ENCODE measurements around the gene ATP1A2. TPM values are rescaled to one million over a fixed set of nuclear protein-coding genes. Genes with fewer than 3 reads are reported as not detected.

Gene ATP1A2
- total RNA-seq, 2 experiments from 2014 or later, result not detected

- CTCF ChIA-PET, result no interaction called here
Observed at GRCh38 chr1:160149716-160150115, 34.2 kb downstream of the ATP1A2 start.

GRCh38 chr1:160151303-160151702 lies 35.7 kb downstream of the ATP1A2 start, which contains the start of gene ATP1A4:
Gene ATP1A4 (plus strand): TSS chr1:160151603. CDS start chr1:160152041, 438 bp downstream.
- no peaks in the 10 kb centered on the region for H3K9me3 Mint-ChIP-seq
- H3K27ac Mint-ChIP-seq, result no peak within 1 kb of the TSS
- ChIA-PET CTCF (no interaction called here), POLR2A (no interaction called here)
- no peaks in the 10 kb centered on the region for H3K4me1 Mint-ChIP-seq
- H3K36me3 Mint-ChIP-seq (ENCODE audit: low read depth), result no peaks in the 10 kb centered on the region
- H3K4me3 Mint-ChIP-seq, result no peak within 1 kb of the TSS
- no peak for DNase-seq
- peaks cover 17% of the 10 kb centered on the region for H3K27me3 Mint-ChIP-seq

More at GRCh38 chr1:160149716-160150115, 34.2 kb downstream of the ATP1A2 start:
- POLR2A ChIA-PET, result no interaction called here
- no peaks in the 10 kb centered on the region for H3K4me1 Mint-ChIP-seq
- H3K4me3 Mint-ChIP-seq, result no peak overlapping the region
- no peaks in the 10 kb centered on the region for H3K36me3 Mint-ChIP-seq (ENCODE audit: low read depth)
- DNase-seq, result no peak
- peaks cover 15% of the 10 kb centered on the region for H3K27me3 Mint-ChIP-seq
- H3K9me3 Mint-ChIP-seq, result no peaks in the 10 kb centered on the region
- H3K27ac Mint-ChIP-seq, result no peak overlapping the region

- no peak overlapping the region for H3K27ac Mint-ChIP-seq
- no peaks in the 10 kb centered on the region for H3K36me3 Mint-ChIP-seq (ENCODE audit: low read depth)
- H3K4me3 Mint-ChIP-seq, result no peak overlapping the region
- DNase-seq, result no peak
- POLR2A ChIA-PET, result no interaction called here
- peaks cover 24% of the 10 kb centered on the region for H3K27me3 Mint-ChIP-seq
- CTCF ChIA-PET, result interaction anchor here (0.7 kb wide), 1 partner anchor 100 kb away, joined by 4 read pairs; no protein-coding TSS in a partner anchor
- no peaks in the 10 kb centered on the region for H3K4me1 Mint-ChIP-seq
- H3K9me3 Mint-ChIP-seq, result no peaks in the 10 kb centered on the region
Observed at GRCh38 chr1:160154790-160155189, 39.2 kb downstream of the ATP1A2 start.

- no peak overlapping the region for H3K27ac Mint-ChIP-seq
- H3K4me3 Mint-ChIP-seq, result no peak overlapping the region
- no peaks in the 10 kb centered on the region for H3K9me3 Mint-ChIP-seq
- peaks cover 26% of the 10 kb centered on the region for H3K27me3 Mint-ChIP-seq
- no peaks in the 10 kb centered on the region for H3K4me1 Mint-ChIP-seq
- POLR2A ChIA-PET, result no interaction called here
- CTCF ChIA-PET, result no interaction called here
- H3K36me3 Mint-ChIP-seq (ENCODE audit: low read depth), result no peaks in the 10 kb centered on the region
- DNase-seq, result no peak
Observed at GRCh38 chr1:160156361-160156760, 40.8 kb downstream of the ATP1A2 start.

- peaks cover 29% of the 10 kb centered on the region for H3K27me3 Mint-ChIP-seq
- H3K4me3 Mint-ChIP-seq, result no peak overlapping the region
- no peak for DNase-seq
- H3K9me3 Mint-ChIP-seq, result no peaks in the 10 kb centered on the region
- no peak overlapping the region for H3K27ac Mint-ChIP-seq
- POLR2A ChIA-PET, result interaction anchor here (0.5 kb wide), 1 partner anchor 80 kb away, joined by 4 read pairs; no protein-coding TSS in a partner anchor
- peaks cover 4% of the 10 kb centered on the region for H3K4me1 Mint-ChIP-seq
- CTCF ChIA-PET, result no interaction called here
- H3K36me3 Mint-ChIP-seq (ENCODE audit: low read depth), result no peaks in the 10 kb centered on the region
Observed at GRCh38 chr1:160157174-160157573, 41.6 kb downstream of the ATP1A2 start.

- H3K9me3 Mint-ChIP-seq, result no peaks in the 10 kb centered on the region
- ChIA-PET POLR2A (interaction anchor here (0.7 kb wide), 1 partner anchor 27 kb away, joined by 3 read pairs; no protein-coding TSS in a partner anchor), CTCF (interaction anchor here (1.0 kb wide), 1 partner anchor 219 kb away, joined by 3 read pairs; no protein-coding TSS in a partner anchor)
- no peaks in the 10 kb centered on the region for H3K36me3 Mint-ChIP-seq (ENCODE audit: low read depth)
- H3K27ac Mint-ChIP-seq, result no peak overlapping the region
- peaks cover 6% of the 10 kb centered on the region for H3K4me1 Mint-ChIP-seq
- peaks cover 29% of the 10 kb centered on the region for H3K27me3 Mint-ChIP-seq
- DNase-seq, result no peak
- no peak overlapping the region for H3K4me3 Mint-ChIP-seq
Observed at GRCh38 chr1:160158031-160158430, 42.5 kb downstream of the ATP1A2 start.

GRCh38 chr1:160158534-160158933 lies 43.0 kb downstream of the ATP1A2 start:
- POLR2A ChIA-PET, result no interaction called here
- peaks cover 6% of the 10 kb centered on the region for H3K4me1 Mint-ChIP-seq
- no peaks in the 10 kb centered on the region for H3K9me3 Mint-ChIP-seq
- H3K27me3 Mint-ChIP-seq, result peaks cover 30% of the 10 kb centered on the region
- no peaks in the 10 kb centered on the region for H3K36me3 Mint-ChIP-seq (ENCODE audit: low read depth)
- CTCF ChIA-PET, result interaction anchor here (1.0 kb wide), 1 partner anchor 218 kb away, joined by 3 read pairs; no protein-coding TSS in a partner anchor
- no peak for DNase-seq
- no peak overlapping the region for H3K27ac Mint-ChIP-seq
- no peak overlapping the region for H3K4me3 Mint-ChIP-seq

- Mint-ChIP-seq H3K27ac (no peak overlapping the region), H3K9me3 (no peaks in the 10 kb centered on the region), H3K36me3 (ENCODE audit: low read depth) (no peaks in the 10 kb centered on the region), H3K4me1 (peaks cover 6% of the 10 kb centered on the region), H3K4me3 (no peak overlapping the region), H3K27me3 (peaks cover 39% of the 10 kb centered on the region)
- ChIA-PET POLR2A (no interaction called here), CTCF (no interaction called here)
- DNase-seq, result no peak
Observed at GRCh38 chr1:160159846-160160245, 44.3 kb downstream of the ATP1A2 start.

GRCh38 chr1:160161965-160162705 lies 46.6 kb downstream of the ATP1A2 start:
- peaks cover 45% of the 10 kb centered on the region for H3K27me3 Mint-ChIP-seq

GRCh38 chr1:160162931-160163330 lies 47.4 kb downstream of the ATP1A2 start:
- H3K9me3 Mint-ChIP-seq, result no peaks in the 10 kb centered on the region
- no peak overlapping the region for H3K4me3 Mint-ChIP-seq
- no peak for DNase-seq
- peaks cover 6% of the 10 kb centered on the region for H3K4me1 Mint-ChIP-seq
- peaks cover 44% of the 10 kb centered on the region for H3K27me3 Mint-ChIP-seq
- H3K36me3 Mint-ChIP-seq (ENCODE audit: low read depth), result no peaks in the 10 kb centered on the region
- no peak overlapping the region for H3K27ac Mint-ChIP-seq
- ChIA-PET POLR2A (no interaction called here), CTCF (no interaction called here)

More at GRCh38 chr1:160161965-160162705, 46.6 kb downstream of the ATP1A2 start:
- ChIA-PET POLR2A (no interaction called here), CTCF (interaction anchor here (1.0 to 1.2 kb wide), 2 partner anchors 76 to 129 kb away, joined by 3 to 4 read pairs; no protein-coding TSS in a partner anchor)
- Mint-ChIP-seq H3K27ac (no peak overlapping the region), H3K4me3 (no peak overlapping the region), H3K4me1 (peaks cover 6% of the 10 kb centered on the region), H3K36me3 (ENCODE audit: low read depth) (no peaks in the 10 kb centered on the region), H3K9me3 (no peaks in the 10 kb centered on the region)
- DNase-seq, result no peak

- H3K4me1 Mint-ChIP-seq, result peaks cover 6% of the 10 kb centered on the region
- H3K4me3 Mint-ChIP-seq, result no peak overlapping the region
- H3K36me3 Mint-ChIP-seq (ENCODE audit: low read depth), result no peaks in the 10 kb centered on the region
- ChIA-PET POLR2A (no interaction called here), CTCF (no interaction called here)
- no peaks in the 10 kb centered on the region for H3K9me3 Mint-ChIP-seq
- H3K27ac Mint-ChIP-seq, result no peak overlapping the region
- H3K27me3 Mint-ChIP-seq, result peaks cover 43% of the 10 kb centered on the region
- DNase-seq, result no peak
Observed at GRCh38 chr1:160163615-160164014, 48.1 kb downstream of the ATP1A2 start.

- no peaks in the 10 kb centered on the region for H3K9me3 Mint-ChIP-seq
- peaks cover 43% of the 10 kb centered on the region for H3K27me3 Mint-ChIP-seq
- peaks cover 6% of the 10 kb centered on the region for H3K4me1 Mint-ChIP-seq
- H3K36me3 Mint-ChIP-seq (ENCODE audit: low read depth), result no peaks in the 10 kb centered on the region
- no peak overlapping the region for H3K4me3 Mint-ChIP-seq
- CTCF ChIA-PET, result interaction anchor here (1.4 kb wide), 1 partner anchor 127 kb away, joined by 3 read pairs; no protein-coding TSS in a partner anchor
- POLR2A ChIA-PET, result no interaction called here
- H3K27ac Mint-ChIP-seq, result no peak overlapping the region
- DNase-seq, result no peak
Observed at GRCh38 chr1:160164121-160164520, 48.6 kb downstream of the ATP1A2 start.

- H3K4me3 Mint-ChIP-seq, result no peak overlapping the region
- ChIA-PET POLR2A (no interaction called here), CTCF (no interaction called here)
- H3K27me3 Mint-ChIP-seq, result peaks cover 48% of the 10 kb centered on the region
- H3K27ac Mint-ChIP-seq, result no peak overlapping the region
- no peaks in the 10 kb centered on the region for H3K9me3 Mint-ChIP-seq
- DNase-seq, result no peak
- H3K36me3 Mint-ChIP-seq (ENCODE audit: low read depth), result no peaks in the 10 kb centered on the region
- peaks cover 13% of the 10 kb centered on the region for H3K4me1 Mint-ChIP-seq
Observed at GRCh38 chr1:160166166-160166868, 50.8 kb downstream of the ATP1A2 start.
